ENCODE results near the gene MEIS1.

The MEIS1 gene

GRCh38 chr2:66576561-66577320 lies 141.8 kb downstream of the MEIS1 start:
- Histone ChIP-seq H3K4me3 (ENCODE audit: low read length) (no peak overlapping the region), H3K79me2 (ENCODE audit: control insufficient read depth, low read length) (no peaks in the 10 kb centered on the region), H3K27ac (ENCODE audit: low read depth, low read length) (no peak overlapping the region), H3K27me3 (ENCODE audit: control insufficient read depth, low read length) (peaks cover 36% of the 10 kb centered on the region), H3K9me2 (replicated peaks; ENCODE audit: control insufficient read depth, low read length) (no peaks in the 10 kb centered on the region), H3K36me3 (ENCODE audit: control insufficient read depth, low read length) (no peaks in the 10 kb centered on the region), H3F3A (ENCODE audit: control insufficient read depth, insufficient read depth) (0 out of 2 replicates have a peak, but pooled peaks cover 2% of the 10 kb centered on the region), H3K4me1 (ENCODE audit: control insufficient read depth, low read length) (peaks cover 20% of the 10 kb centered on the region), H3K4me2 (ENCODE audit: low read length) (no peak overlapping the region), H4K20me1 (ENCODE audit: control insufficient read depth, insufficient read depth, low read depth, low read length) (no peaks in the 10 kb centered on the region), H3K9me3 (ENCODE audit: control insufficient read depth, insufficient read depth, low read length) (no peaks in the 10 kb centered on the region)
- TF ChIP-seq CTCF (IDR thresholded peaks at IDR 0.05; ENCODE audit: low read depth, low read length, poor library complexity, severe bottlenecking) (no peak), EZH2phosphoT487 (IDR thresholded peaks at IDR 0.05; ENCODE audit: borderline replicate concordance, low read length) (no peak)

GRCh38 chr2:66577321-66578053 lies 142.6 kb downstream of the MEIS1 start:
- Histone ChIP-seq H3F3A (ENCODE audit: control insufficient read depth, insufficient read depth) (0 out of 2 replicates have a peak, but pooled peaks cover 2% of the 10 kb centered on the region), H3K36me3 (ENCODE audit: control insufficient read depth, low read length) (no peaks in the 10 kb centered on the region), H3K4me2 (ENCODE audit: low read length) (no peak overlapping the region), H3K27ac (ENCODE audit: low read depth, low read length) (no peak overlapping the region), H3K4me1 (ENCODE audit: control insufficient read depth, low read length) (peaks cover 14% of the 10 kb centered on the region), H3K79me2 (ENCODE audit: control insufficient read depth, low read length) (no peaks in the 10 kb centered on the region), H3K27me3 (ENCODE audit: control insufficient read depth, low read length) (peaks cover 43% of the 10 kb centered on the region), H3K4me3 (ENCODE audit: low read length) (no peak overlapping the region), H3K9me3 (ENCODE audit: control insufficient read depth, insufficient read depth, low read length) (no peaks in the 10 kb centered on the region), H4K20me1 (ENCODE audit: control insufficient read depth, insufficient read depth, low read depth, low read length) (no peaks in the 10 kb centered on the region), H3K9me2 (replicated peaks; ENCODE audit: control insufficient read depth, low read length) (no peaks in the 10 kb centered on the region)
- TF ChIP-seq EZH2phosphoT487 (IDR thresholded peaks at IDR 0.05; ENCODE audit: borderline replicate concordance, low read length) (no peak), CTCF (IDR thresholded peaks at IDR 0.05; ENCODE audit: low read depth, low read length, poor library complexity, severe bottlenecking) (no peak)

GRCh38 chr2:66578054-66578686 lies 143.2 kb downstream of the MEIS1 start:
- Histone ChIP-seq H3F3A (ENCODE audit: control insufficient read depth, insufficient read depth) (0 out of 2 replicates have a peak, but pooled peaks cover 2% of the 10 kb centered on the region), H3K36me3 (ENCODE audit: control insufficient read depth, low read length) (no peaks in the 10 kb centered on the region), H3K27ac (ENCODE audit: low read depth, low read length) (no peak overlapping the region), H3K79me2 (ENCODE audit: control insufficient read depth, low read length) (no peaks in the 10 kb centered on the region), H3K9me2 (replicated peaks; ENCODE audit: control insufficient read depth, low read length) (no peaks in the 10 kb centered on the region), H4K20me1 (ENCODE audit: control insufficient read depth, insufficient read depth, low read depth, low read length) (no peaks in the 10 kb centered on the region), H3K4me2 (ENCODE audit: low read length) (no peak overlapping the region), H3K9me3 (ENCODE audit: control insufficient read depth, insufficient read depth, low read length) (no peaks in the 10 kb centered on the region), H3K4me3 (ENCODE audit: low read length) (no peak overlapping the region), H3K27me3 (ENCODE audit: control insufficient read depth, low read length) (peaks cover 49% of the 10 kb centered on the region), H3K4me1 (ENCODE audit: control insufficient read depth, low read length) (peaks cover 21% of the 10 kb centered on the region)
- TF ChIP-seq CTCF (IDR thresholded peaks at IDR 0.05; ENCODE audit: low read depth, low read length, poor library complexity, severe bottlenecking) (no peak), EZH2phosphoT487 (IDR thresholded peaks at IDR 0.05; ENCODE audit: borderline replicate concordance, low read length) (no peak)
